Measurements from ENCODE around the gene BCR. TPM values are rescaled to one million over a fixed set of nuclear protein-coding genes. Genes with fewer than 3 reads are reported as not detected.

BCR gene
- total RNA-seq, 1 experiment from 2014 or later = 77.0 TPM

DNA sequence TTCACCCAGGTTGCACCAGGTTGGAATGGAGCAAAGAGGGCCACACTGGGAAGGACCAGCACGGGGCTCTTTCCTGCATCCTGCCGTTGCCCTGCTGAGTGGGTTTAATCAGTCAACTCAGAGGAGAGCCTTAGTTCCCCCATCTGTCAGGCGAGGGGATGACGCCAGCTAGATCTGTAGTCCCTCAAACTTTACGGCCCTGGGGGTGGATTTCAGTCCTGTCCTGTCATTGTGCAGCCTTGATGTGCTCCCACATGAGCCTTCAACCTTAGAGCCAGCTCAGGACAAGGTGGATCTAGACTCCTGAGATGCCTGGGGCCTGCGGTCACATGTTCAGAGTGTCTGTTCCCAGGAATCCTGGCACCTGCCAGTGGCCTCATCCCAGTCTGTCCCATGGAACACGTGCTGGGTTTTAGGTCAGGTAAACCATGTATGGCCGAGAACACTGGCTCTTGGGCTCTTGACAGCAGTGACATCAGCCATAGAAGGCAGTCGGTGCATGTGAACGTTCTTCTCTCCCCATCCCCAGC is 104.3 kb downstream of the BCR start:
- no peak overlapping the region for H2BK20ac ChIP-seq (ENCODE audit: low read depth, low read length, poor library complexity, severe bottlenecking)
- Mint-ChIP-seq H3K4me1 (0 out of 4 replicates have a peak, but pooled peaks cover 0 to 2% of the 10 kb centered on the region in 2 experiments), H3K4me3 (no peak overlapping the region), H3K27me3 (ENCODE audit: low read depth) (no peaks in the 10 kb centered on the region), H3K27ac (no peak overlapping the region), H3K9me3 (no peaks in the 10 kb centered on the region; a peak in 2 of 5 replicates), H3K36me3 (ENCODE audit: insufficient read depth in 1 of 3, low read depth in 3 of 3) (peaks cover 5 to 67% (median 58%) of the 10 kb centered on the region in 3 experiments; a peak in 6 of 7 replicates)
- H3K9ac ChIP-seq (ENCODE audit: extremely low read depth, insufficient read length, low read length) = no peak overlapping the region
- no peak overlapping the region for H3K4me2 ChIP-seq (ENCODE audit: insufficient read depth, insufficient read length, low read length)
- H2BK15ac ChIP-seq (ENCODE audit: low read depth, low read length) = no peak overlapping the region
- no peak overlapping the region for H3T11ph ChIP-seq (ENCODE audit: low read length)
- no peak overlapping the region for H3K27ac ChIP-seq (ENCODE audit: insufficient read length, low read depth, low read length)
- H4K8ac ChIP-seq (replicated peaks; ENCODE audit: insufficient read length, low read depth, low read length) = no peak overlapping the region
- H3K79me2 ChIP-seq (ENCODE audit: insufficient read depth, low read length) = no peaks in the 10 kb centered on the region
- H4K91ac ChIP-seq (ENCODE audit: insufficient read length, low read depth, low read length) = no peak overlapping the region
- no peaks in the 10 kb centered on the region for H3K23me2 ChIP-seq (ENCODE audit: insufficient read length, low read depth, low read length, poor library complexity, severe bottlenecking)
- H3K27me3 ChIP-seq (ENCODE audit: insufficient read depth, low read length) = no peaks in the 10 kb centered on the region
- no peak overlapping the region for H3K23ac ChIP-seq (ENCODE audit: insufficient read length, low read depth, low read length)
- H2AFZ ChIP-seq (ENCODE audit: low read length) = no peak overlapping the region
- H3K4me1 ChIP-seq (ENCODE audit: insufficient read depth, low read length) = no peaks in the 10 kb centered on the region
- H3K18ac ChIP-seq (ENCODE audit: insufficient read length, low read depth, low read length) = no peak overlapping the region
- no peak overlapping the region for H3K4ac ChIP-seq (ENCODE audit: low read depth, low read length)
- H2BK12ac ChIP-seq (ENCODE audit: insufficient read length, low read depth, low read length) = no peak overlapping the region
- H4K5ac ChIP-seq (ENCODE audit: insufficient read length, low read depth, low read length) = no peak overlapping the region
- no peak overlapping the region for H2BK120ac ChIP-seq (ENCODE audit: low read depth, low read length, poor library complexity, severe bottlenecking)
- no peak overlapping the region for H3K56ac ChIP-seq (ENCODE audit: insufficient read length, low read depth, low read length)
- no peak overlapping the region for H3K14ac ChIP-seq (ENCODE audit: insufficient read depth, low read length)
- WGBS (ENCODE audit: extremely low coverage, insufficient read length, low lambda C conversion rate) = no CpG with 5 or more reads among the region's 10 CpGs
- H3K79me1 ChIP-seq (ENCODE audit: insufficient read depth, low read depth, low read length, poor library complexity, severe bottlenecking) = no peaks in the 10 kb centered on the region
- H4K20me1 ChIP-seq (ENCODE audit: control insufficient read depth, insufficient read depth, insufficient read length) = no peaks in the 10 kb centered on the region
- TF ChIP-seq, protein P1, sequence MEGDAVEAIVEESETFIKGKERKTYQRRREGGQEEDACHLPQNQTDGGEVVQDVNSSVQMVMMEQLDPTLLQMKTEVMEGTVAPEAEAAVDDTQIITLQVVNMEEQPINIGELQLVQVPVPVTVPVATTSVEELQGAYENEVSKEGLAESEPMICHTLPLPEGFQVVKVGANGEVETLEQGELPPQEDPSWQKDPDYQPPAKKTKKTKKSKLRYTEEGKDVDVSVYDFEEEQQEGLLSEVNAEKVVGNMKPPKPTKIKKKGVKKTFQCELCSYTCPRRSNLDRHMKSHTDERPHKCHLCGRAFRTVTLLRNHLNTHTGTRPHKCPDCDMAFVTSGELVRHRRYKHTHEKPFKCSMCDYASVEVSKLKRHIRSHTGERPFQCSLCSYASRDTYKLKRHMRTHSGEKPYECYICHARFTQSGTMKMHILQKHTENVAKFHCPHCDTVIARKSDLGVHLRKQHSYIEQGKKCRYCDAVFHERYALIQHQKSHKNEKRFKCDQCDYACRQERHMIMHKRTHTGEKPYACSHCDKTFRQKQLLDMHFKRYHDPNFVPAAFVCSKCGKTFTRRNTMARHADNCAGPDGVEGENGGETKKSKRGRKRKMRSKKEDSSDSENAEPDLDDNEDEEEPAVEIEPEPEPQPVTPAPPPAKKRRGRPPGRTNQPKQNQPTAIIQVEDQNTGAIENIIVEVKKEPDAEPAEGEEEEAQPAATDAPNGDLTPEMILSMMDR (conservative IDR thresholded peaks at IDR 0.05) = no peak
- no peak for DNase-seq
- H2AK5ac ChIP-seq (ENCODE audit: insufficient read length, low read length) = no peak overlapping the region
- H2BK5ac ChIP-seq (ENCODE audit: insufficient read length, low read length) = no peak overlapping the region
- no peaks in the 10 kb centered on the region for H3K9me3 ChIP-seq (ENCODE audit: control insufficient read depth, low read depth, low read length)
